Measurements from ENCODE around the gene TIGAR.

GRCh38 chr12:4325966-4326365 is 5.0 kb downstream of the TIGAR start:
- TF ChIP-seq, protein P1, sequence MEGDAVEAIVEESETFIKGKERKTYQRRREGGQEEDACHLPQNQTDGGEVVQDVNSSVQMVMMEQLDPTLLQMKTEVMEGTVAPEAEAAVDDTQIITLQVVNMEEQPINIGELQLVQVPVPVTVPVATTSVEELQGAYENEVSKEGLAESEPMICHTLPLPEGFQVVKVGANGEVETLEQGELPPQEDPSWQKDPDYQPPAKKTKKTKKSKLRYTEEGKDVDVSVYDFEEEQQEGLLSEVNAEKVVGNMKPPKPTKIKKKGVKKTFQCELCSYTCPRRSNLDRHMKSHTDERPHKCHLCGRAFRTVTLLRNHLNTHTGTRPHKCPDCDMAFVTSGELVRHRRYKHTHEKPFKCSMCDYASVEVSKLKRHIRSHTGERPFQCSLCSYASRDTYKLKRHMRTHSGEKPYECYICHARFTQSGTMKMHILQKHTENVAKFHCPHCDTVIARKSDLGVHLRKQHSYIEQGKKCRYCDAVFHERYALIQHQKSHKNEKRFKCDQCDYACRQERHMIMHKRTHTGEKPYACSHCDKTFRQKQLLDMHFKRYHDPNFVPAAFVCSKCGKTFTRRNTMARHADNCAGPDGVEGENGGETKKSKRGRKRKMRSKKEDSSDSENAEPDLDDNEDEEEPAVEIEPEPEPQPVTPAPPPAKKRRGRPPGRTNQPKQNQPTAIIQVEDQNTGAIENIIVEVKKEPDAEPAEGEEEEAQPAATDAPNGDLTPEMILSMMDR (IDR thresholded peaks at IDR 0.05): no peak
- TF ChIP-seq POLR2A (IDR thresholded peaks at IDR 0.05) (no peak), POLR2AphosphoS5 (IDR thresholded peaks at IDR 0.05) (no peak)
